Measurements from ENCODE around the gene TP73.

The TP73 gene

DNA sequence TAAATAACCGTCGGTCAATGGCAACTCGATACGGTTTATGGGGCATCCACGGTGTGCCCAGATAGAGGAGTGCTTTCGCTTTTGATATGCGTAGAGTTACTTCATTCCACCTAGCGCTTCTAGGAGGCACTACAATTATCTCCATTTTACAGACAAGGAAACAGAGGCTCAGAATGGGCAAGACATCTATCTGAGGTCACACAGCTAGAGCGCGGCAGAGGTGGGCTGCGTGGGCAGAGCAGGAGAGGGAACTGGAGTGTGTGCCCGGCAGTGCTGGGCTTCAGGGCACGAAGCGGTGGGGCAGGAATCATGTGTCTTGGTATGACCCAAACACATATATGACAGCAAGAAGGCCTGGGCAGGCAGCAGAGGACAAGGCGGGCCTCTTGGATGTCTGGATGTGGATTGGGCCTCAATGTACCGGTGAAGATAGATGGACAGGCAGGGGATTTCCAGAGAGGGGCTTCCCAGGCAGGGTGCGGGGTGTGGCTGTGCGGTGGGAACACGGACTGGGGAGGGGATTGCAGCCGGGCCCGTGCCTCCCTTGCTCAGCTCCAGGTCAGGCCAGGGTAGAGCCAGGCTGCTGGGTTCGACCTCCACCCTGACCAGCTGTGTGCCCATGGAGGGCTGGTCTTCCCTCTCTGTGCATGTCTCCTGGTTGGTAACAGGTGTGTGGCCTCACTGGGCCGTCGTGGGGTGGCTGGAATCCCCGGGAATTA, 21.2 kb downstream of the TP73 start:
- DNase-seq (ENCODE audit: low read depth): no peak

DNA sequence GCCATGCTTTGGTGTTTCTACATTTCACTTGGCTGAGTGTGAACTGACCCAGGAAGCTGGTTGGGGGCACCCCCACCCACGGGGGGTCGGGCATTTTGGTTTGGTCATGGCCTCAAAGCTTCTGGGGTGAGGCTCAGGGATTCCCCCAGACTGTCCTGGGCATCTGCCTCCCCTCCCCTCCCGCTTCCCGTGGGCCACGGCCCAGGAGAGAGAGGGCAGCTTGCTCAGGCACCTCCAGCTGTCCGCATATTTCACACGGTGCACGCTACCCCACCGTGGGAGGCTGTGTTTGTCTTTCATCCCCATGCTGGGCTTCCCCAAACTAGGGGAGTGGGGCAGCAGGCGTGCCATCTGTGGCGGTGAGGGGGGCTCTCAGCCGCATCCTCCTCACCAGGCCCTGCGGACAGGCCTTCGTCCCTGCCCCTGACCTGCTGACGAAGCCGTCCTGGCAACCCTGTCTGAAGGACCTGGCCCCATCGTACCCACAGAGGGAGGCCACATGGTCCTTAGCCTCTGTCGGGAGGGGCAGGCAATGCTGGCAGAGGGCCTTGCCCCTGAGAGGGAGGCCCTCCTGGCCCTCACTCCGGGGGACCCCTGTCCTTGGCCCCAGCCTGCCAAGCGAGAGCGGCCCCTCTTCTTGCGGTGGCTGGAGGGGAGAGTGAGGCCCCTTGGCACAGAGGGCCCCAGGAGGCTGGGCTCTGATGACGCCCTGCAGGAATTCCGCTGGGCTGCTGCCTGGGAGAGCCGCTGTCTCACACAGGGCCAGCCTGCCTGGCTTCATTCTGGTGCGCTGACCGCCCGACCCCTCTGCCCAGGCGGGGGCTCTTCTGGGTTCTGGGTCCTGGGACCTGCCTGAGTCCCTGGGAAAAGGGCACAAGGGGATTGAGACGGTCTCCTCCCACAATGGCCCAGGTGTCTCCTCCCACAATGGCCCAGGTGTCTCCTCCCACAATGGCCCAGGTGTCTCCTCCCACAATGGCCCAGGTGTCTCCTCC, 22.1 kb downstream of the TP73 start:
- DNase-seq (ENCODE audit: low read depth): no peak

DNA sequence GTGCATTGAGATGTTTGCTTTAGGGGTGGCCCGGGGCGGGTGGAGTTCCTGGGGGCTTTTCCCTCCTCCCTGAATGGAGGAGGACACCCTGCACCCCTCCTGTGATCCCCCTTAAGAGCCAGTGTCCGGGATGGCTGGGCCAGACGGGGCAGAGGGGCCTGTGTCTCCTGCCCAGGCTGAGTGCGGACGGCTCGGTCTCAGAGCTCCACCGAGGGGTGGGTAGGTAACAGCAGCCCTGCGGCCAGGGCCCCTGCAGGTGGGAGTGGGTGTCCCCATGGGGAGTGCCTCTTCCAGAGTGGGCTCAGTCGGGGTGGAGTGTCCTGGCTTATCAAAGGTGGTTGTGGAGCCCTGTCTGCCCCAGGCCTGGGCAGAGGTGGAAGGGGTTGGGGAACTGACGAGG, 23.1 kb downstream of the TP73 start:
- DNase-seq (ENCODE audit: low read depth): no peak

DNA sequence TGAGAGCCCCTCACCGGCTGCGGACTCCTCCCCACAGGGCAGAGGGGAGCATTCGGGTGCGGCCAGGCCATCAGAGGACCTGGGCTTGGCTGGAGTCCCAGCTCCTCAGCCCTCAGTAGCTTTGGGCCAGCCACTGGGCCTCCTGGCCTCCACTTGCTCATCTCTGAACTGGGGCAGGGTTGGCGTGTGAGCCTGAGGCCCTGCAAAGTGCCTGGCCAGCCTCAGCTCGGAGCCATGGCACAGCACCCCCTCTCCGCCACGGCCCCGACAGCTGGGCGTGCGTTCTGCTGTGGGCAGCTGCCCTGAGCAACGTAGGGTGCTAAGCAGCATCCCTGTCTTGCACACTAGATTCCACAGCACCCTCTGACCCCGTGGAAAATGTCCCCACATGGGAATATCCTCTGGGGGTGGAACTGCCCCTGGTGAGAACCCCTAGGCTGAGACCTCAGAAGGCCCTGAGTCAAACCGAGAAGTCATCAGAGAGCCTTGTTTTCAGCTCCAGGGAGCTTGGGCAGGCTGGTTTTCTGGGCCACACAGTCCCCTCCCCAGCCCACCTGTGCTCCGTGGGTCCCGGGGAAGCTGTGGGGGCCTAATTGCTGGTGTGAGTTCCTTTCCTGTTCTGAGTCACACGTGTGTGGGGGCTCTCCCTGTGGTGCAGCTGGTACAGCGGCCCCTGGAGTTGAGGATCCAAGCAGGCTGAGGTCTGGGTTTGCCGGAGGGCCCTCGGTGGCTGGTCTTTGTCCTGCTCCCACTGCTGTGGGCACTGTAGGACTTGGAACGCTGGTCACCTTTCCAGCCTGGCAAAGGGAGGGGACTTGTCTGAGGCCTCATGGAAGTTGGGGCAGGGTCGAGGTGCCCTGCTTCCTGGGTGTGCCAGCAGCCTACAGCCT, 24.5 kb downstream of the TP73 start:
- DNase-seq (ENCODE audit: low read depth): no peak

DNA sequence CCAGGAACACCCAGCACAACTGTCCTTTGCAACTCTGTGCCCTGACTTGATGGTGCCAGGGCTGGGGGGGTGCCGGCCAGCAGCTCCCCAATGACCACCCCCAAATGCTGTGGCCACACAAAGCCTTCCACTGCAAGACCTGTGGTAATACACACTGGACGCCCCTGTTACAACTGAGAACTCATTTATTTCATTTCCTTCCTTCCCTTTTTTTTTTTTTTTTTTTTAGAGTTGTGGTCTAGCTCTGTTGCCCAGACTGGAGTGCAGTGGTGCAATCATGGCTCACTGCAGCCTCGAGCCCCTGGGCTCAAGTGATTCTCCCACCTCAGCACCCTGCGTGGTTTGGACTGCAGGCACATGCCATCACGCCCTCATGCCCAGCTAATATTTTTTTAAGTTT, 25.2 kb downstream of the TP73 start:
- DNase-seq (ENCODE audit: low read depth): no peak

DNA sequence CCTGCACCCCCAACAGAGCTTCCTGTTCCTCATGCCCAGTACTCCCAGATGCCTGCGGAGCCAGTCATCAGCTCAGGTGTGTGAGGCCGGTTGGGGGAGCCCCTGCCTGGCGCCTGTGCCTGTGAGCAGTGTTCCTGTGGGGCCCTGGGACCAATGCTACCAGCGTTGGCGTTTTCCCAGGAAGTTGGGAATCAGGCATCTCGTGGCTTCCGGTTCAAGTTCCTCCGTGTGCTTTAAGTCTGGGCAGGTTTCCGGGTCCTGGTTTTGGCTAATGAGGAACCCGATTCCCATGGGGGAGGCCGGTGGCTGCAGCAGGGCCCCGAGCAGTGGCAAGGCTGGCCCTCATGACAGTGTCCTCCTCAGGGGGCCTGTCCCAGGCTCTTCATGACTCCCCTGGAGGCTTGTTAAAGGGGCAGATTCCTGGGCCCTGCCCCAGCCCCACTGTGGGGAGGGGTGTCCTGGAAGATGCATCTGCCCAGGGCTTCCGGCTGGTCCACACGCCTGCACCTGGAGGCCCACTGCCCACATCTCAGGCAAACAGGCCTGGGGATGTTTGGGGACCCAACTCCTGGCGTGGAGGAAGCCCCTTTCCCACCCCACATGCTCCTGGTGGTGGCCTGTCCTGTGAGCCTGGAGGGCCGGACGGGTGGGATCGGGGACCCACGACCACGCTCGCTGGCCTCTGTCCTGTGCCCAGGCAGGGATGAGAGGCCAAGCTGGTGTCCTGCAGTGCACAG, 26.2 kb downstream of the TP73 start:
- no peak for DNase-seq (ENCODE audit: low read depth)

DNA sequence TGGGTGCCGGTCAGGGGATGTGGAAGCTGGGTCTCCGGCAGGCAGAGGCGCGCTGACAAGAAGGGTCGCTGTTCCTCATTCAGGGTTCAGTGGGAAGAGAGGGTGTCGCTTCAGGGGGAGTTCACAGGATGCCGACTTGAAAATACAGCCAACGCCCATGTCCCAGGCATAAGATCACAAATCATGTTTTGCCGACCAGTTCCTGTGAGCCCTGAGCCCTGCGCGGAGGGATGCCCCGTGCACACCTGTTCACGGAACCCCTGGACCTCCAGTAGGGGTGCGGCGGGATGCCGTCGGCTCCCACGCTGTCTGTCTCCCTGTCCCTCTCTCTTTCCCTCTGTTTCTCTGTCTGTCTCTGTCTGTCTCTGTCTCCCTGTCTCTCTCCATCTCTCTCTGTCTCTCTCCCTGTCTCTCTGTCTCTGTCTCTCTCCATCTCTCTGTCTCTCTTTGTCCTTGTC, 26.8 kb downstream of the TP73 start:
- DNase-seq (ENCODE audit: low read depth): no peak

DNA sequence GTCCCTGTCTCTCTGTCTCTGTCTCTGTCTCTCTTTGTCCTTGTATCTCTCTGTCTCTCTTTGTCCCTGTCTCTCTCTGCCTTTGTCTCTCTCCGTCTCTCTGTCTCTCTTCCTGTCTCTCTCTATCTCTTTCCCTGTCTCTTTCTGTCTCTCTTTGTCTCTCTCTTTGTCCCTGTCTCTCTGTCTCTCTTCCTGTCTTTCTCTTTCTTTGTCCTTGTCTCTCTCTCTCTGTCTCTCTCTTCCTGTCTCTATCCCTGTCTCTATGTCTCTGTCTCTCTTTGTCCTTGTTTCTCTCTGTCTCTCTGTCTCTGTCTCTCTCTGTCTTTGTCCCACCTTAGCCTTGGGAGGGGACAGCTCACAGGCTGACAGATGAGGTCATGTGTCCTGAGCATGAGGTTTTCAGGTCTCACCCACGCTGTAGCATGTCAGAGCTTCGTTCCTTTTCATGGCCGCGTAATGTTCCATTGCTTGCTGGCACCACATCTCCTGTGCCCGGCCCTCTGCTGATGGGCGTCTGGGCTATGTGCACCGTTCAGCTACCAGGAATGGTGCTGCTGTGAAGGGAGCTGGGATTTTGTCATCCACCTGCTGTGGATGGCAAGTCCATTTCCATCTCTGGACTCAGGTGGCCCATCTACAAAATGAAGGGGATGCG, 27.6 kb downstream of the TP73 start:
- DNase-seq (ENCODE audit: low read depth): no peak

DNA sequence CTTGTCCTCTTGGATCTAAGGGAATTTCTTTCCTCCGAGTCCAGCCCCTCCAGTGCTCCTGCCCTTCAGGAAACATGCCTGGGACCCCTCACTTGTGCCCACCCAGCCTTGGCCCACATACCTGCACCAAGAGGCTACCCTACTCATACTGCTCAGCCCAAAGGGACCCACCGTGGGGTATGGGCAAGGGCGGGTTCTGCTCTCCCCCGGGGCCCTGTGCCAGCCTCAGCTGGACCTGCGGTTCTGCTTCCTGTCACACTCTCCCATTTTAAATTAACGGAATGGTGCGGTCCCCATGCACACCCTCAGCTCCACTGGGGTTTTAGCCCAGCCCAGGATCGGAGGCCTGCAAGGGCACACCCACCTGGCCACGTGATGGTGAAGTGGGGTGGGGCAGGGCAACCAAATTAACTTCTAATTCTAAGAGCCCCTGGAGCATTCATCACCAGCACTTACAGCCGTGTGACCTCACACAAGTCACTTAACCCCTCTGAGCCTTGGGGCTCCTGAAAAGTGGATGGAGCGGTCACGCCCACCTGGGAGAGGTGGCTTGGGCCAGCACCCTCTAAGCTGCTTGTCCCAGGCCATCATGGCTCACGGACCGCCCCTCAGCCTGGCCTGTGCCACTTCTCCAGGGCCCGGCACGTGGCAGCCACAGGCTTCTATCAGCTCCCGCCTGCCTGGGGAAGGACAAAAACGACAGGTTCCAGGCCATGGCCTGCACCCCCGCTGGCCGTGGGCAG, 28.3 kb downstream of the TP73 start:
- DNase-seq (ENCODE audit: low read depth): no peak

DNA sequence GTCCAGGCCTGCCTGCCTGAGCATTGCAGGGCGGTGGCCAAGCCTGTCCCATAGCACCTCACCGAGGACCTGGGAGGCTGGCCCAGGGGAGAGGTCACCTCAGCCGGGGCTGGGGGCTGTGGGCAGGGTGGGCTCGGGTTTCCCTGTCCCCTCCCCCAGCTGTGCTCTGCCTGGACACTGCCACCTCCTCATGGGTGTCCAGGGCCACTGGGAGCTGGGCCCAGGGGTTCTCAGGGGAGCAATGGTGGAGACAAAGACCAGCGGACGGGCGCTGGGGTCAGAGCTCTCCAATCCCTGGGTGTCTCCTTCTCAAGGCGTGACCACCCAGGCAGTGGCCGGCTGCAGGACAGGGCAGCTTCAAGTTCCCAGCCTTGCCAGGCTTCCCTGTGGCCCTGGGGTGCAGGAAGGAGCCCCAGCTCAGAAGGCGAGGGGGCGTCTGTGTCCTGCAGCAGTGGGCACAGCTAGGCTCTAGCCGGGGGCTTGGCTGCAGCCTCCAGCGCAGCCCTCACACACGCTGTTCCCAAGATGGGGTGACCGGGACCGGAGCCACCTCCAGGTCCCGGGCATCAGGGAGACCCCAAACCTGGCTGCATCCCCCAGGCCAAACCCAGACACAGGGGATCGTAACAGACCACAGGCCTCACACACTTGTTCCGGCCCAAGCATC, 29.0 kb downstream of the TP73 start:
- no peak for DNase-seq (ENCODE audit: low read depth)

DNA sequence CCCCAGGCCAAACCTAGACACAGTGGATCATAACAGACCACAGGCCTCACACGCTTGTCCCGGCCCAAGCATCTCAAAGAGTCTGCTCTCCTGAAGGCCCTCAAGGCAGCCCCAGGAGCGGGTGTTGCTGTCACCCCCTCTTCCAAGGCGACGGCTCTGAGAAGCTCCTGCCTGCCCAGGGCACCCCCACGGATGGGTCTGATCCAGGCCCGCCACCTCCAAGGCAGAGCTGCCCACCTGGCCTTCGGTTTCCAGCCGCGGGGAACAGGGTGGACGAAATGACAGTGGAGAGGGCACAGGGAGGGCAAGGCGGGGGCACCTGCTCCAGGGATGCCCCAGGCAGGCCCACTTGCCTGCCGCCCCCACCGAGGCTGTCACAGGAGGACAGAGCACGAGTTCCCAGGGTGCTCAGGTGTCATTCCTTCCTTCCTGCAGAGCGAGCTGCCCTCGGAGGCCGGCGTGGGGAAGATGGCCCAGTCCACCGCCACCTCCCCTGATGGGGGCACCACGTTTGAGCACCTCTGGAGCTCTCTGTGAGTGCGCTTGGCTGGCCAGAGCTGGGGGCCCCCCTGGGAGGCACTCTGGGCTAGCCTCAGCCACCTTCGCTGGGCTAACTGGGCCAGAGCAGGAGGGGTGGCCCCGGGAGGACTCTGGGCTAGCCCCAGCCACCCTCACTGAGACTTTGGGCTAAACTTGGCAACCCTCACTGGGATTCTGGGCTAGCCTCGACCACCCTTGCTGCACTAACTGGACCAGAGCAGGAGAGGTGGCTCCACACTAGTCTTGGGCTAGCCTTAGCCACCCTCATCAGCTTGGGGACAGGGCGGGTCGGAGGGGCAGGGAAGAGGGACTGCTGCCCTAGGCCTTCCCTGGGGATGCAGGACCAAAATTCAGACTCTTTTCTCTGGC, 29.8 kb downstream of the TP73 start:
- DNase-seq (ENCODE audit: low read depth): no peak

DNA sequence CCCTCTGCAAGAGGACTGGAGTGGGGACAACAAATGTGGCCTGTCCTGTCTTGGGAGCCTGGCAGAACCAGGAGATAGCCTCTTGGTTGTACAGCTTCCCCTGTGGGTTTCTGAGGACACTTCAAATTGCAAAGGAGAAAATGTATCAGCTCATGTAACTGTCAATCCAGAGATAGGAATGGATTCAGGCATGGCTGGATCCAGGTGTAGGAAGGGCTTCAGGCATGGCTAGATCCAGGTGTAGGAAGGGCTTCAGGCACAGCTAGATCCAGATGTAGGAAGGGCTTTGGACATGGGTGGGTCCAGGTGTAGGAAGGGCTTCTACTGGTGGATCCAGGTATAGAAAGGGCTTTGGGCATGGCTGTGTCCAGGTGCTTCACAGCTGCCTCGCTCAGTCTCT, 30.9 kb downstream of the TP73 start:
- no peak for DNase-seq (ENCODE audit: low read depth)

DNA sequence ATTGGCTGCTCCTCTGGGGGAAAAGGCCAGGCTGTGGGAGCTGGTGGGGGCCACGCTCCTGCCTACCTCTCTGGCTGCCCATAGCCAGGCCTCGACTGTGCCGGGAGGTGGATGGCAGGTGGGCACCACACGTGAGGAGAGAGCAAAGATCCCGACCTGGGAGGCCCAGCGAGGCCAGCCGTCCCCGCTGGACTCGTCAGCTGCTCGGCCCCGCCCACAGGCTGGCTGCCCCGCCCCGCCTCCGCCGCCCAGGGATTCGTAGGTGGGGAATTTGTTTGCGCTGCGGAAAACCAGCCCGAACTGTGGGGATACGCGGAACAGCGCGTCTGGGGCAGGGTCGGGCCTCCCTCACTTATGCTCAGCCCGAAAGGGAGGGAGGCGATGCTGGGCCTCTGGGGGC, 31.7 kb downstream of the TP73 start:
- no peak for DNase-seq (ENCODE audit: low read depth)

DNA sequence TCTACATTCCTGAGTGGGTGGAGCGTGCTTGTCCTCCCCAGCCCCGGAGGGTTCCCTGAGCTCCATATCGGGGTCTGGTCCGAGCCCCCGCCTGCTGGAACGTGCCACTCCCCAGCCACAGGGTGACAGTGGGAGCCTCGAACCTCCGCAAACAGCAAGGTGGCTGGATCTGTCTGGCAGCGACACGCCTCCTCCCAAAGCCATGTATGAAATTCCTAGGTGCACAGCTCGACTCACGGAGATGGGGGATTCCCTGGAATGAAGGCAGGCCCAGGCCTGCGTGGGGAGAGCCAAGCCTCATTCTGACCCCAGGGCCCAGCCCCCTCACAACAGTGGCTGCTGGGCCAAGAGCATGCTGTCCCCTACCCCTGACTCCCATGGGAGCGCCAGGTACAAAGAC, 32.9 kb downstream of the TP73 start:
- no peak for DNase-seq (ENCODE audit: low read depth)

DNA sequence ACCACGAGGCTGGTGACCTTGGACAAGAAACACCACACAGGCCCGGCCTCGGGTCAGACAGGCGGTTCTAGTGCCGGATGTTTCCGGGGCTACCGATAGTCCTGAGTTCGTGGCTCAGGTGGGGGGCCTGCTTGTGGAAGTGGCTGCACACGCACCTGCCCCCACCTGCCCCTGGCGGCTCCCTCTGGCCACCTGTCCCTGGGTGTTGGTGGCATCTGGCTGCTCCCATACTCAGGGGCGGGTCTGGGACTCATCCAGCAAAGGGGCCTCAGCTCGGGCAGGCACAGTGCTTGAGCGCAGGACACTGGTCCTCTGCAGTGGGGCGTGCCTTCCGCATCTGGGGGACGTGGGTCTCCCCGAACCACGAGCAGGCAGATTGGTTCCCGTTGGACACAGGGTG, 33.6 kb downstream of the TP73 start:
- no peak for DNase-seq (ENCODE audit: low read depth)

DNA sequence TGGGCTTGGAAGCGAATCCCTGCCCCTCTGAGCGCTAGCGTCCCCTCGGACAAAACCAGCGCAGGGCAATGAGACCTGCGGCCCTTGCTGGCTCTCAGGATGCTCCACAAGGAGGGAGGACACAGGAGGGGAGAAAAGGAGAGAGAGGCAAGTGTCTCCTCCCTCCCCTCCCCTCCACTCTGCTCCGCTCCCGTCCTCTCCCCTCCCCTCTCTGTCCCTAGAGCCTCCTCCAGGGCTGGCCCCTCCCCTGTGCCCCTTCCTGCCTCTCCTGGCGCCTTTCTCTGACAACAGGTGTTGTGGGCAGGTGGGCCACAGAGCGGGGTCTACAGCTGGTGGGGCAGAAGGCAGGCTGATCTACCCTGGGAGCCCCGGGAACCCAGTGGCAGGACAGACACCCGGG, 35.2 kb downstream of the TP73 start:
- no peak for DNase-seq (ENCODE audit: low read depth)

DNA sequence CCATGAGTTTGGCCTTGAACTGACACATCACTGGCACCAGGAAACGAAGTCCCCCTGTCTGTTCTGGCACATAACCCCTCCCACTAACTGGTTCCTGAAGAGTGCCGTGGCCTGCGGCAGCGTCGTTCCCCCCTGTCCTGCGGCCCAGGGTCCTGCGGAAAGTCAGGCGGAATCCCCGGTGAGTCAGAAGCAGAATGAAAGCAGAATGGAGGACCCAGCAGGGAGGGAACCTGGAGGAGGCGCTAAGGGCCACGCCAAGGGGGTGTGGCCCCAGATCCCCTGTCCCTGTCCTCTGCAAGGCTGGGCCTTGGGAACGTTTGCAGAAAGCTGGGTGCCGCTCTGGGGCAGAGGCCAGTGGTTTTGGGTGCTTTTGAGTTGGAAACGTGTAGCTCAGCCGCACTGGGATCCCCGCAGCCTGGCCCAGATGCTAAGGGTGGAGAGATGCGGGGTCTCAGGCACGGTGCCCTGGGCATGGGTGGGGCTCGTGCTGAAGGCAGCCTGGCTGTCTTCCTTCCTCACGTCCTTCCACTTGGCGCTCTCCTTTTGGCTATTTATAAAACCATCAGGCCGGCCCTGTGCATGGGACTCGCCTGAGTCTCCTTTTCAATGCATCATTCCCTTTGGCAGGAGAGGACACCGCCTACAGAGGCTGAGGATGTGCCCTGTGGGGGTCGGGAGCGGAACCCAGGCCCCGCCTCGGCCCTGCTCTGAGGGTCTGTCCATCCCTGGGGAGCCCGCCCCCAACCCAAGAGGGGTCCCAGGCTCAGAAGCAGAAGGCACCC, 36.2 kb downstream of the TP73 start:
- DNase-seq (ENCODE audit: low read depth): no peak
